ENCODE results near the gene PDCL3. TPM values are rescaled to one million over a fixed set of nuclear protein-coding genes. Genes with fewer than 3 reads are reported as not detected.

PDCL3 gene
- total RNA-seq, 1 donor from 2014 or later = 5.8 TPM

GRCh38 chr2:100556746-100557145 lies 6.0 kb upstream of the PDCL3 start:
- no peak for DNase-seq (ENCODE audit: low spot score)

GRCh38 chr2:100560216-100560830 lies 2.5 kb upstream of the PDCL3 start:
- no peak for ATAC-seq
- no peak for DNase-seq (ENCODE audit: low spot score)

More at GRCh38 chr2:100556746-100557145, 6.0 kb upstream of the PDCL3 start:
- ATAC-seq = no peak

- no peak for ATAC-seq
- no peak for DNase-seq (ENCODE audit: low spot score)
Measured at GRCh38 chr2:100561191-100561590, 1.6 kb upstream of the PDCL3 start.

- ATAC-seq (no peak), DNase-seq (ENCODE audit: low spot score) (no peak)
Measured at GRCh38 chr2:100563407-100564247, 834 bp downstream of the PDCL3 start.

GRCh38 chr2:100568989-100569388 lies 6.2 kb downstream of the PDCL3 start:
- no peak for ATAC-seq
- DNase-seq (ENCODE audit: low spot score) = no peak

GRCh38 chr2:100571668-100572067 lies 8.9 kb downstream of the PDCL3 start:
- DNase-seq (ENCODE audit: low spot score) (no peak), ATAC-seq (no peak)

GRCh38 chr2:100577777-100578176 lies 15.0 kb downstream of the PDCL3 start:
- DNase-seq (ENCODE audit: low spot score) = no peak
- ATAC-seq = no peak

GRCh38 chr2:100580367-100581276 lies 17.8 kb downstream of the PDCL3 start:
- no peak for ATAC-seq

GRCh38 chr2:100581277-100581612 lies 18.5 kb downstream of the PDCL3 start:
- no peak for ATAC-seq
- no peak for DNase-seq (ENCODE audit: low spot score)

More at GRCh38 chr2:100580367-100581276, 17.8 kb downstream of the PDCL3 start:
- no peak for DNase-seq (ENCODE audit: low spot score)

GRCh38 chr2:100584816-100585215 lies 22.0 kb downstream of the PDCL3 start:
- ATAC-seq = no peak
- DNase-seq (ENCODE audit: low spot score) = no peak

- DNase-seq (ENCODE audit: low spot score) (no peak), ATAC-seq (no peak)
Measured at GRCh38 chr2:100588071-100588786, 25.4 kb downstream of the PDCL3 start.

- no peak for ATAC-seq
Measured at GRCh38 chr2:100589527-100589926, 26.7 kb downstream of the PDCL3 start.

GRCh38 chr2:100592226-100592625 lies 29.4 kb downstream of the PDCL3 start:
- DNase-seq (ENCODE audit: low spot score) (no peak), ATAC-seq (no peak)

More at GRCh38 chr2:100589527-100589926, 26.7 kb downstream of the PDCL3 start:
- DNase-seq (ENCODE audit: low spot score) = no peak

GRCh38 chr2:100596465-100596864 lies 33.7 kb downstream of the PDCL3 start:
- ATAC-seq (no peak), DNase-seq (ENCODE audit: low spot score) (no peak)

GRCh38 chr2:100599566-100599965 lies 36.8 kb downstream of the PDCL3 start:
- DNase-seq (ENCODE audit: low spot score) (no peak), ATAC-seq (no peak)

GRCh38 chr2:100601661-100602060 lies 38.9 kb downstream of the PDCL3 start:
- DNase-seq (ENCODE audit: low spot score) = no peak
- no peak for ATAC-seq

GRCh38 chr2:100603414-100603813 lies 40.6 kb downstream of the PDCL3 start:
- ATAC-seq (no peak), DNase-seq (ENCODE audit: low spot score) (no peak)

- ATAC-seq (no peak), DNase-seq (ENCODE audit: low spot score) (no peak)
Measured at GRCh38 chr2:100603948-100604633, 41.3 kb downstream of the PDCL3 start.

- ATAC-seq (no peak), DNase-seq (ENCODE audit: low spot score) (no peak)
Measured at GRCh38 chr2:100606332-100606725, 43.5 kb downstream of the PDCL3 start.

- ATAC-seq (peak; percentile 90), DNase-seq (ENCODE audit: low spot score) (no peak)
Measured at GRCh38 chr2:100606726-100607343, 44.0 kb downstream of the PDCL3 start.

All from left lobe of liver (tissue), 2 donors.